ENCODE measurements around the gene SLCO3A1.

Gene SLCO3A1

GRCh38 chr15:91865950-91866349 lies 12.4 kb downstream of the SLCO3A1 start:
- no peak for TF ChIP-seq GATA1 (IDR thresholded peaks at IDR 0.05; ENCODE audit: low read depth, low read length)
- no peak for TF ChIP-seq POLR2A (IDR thresholded peaks at IDR 0.05; ENCODE audit: low read length)
- DNase-seq: no peak

- TF ChIP-seq GATA1 (IDR thresholded peaks at IDR 0.05; ENCODE audit: low read depth, low read length) (no peak), POLR2A (IDR thresholded peaks at IDR 0.05; ENCODE audit: low read length) (no peak)
- DNase-seq: no peak
Measured at GRCh38 chr15:91866371-91866905, 12.9 kb downstream of the SLCO3A1 start.

- TF ChIP-seq POLR2A (IDR thresholded peaks at IDR 0.05; ENCODE audit: low read length): no peak
- no peak for TF ChIP-seq GATA1 (IDR thresholded peaks at IDR 0.05; ENCODE audit: low read depth, low read length)
- DNase-seq: no peak
Measured at GRCh38 chr15:91866971-91867372, 13.5 kb downstream of the SLCO3A1 start.

GRCh38 chr15:91867581-91868026 lies 14.1 kb downstream of the SLCO3A1 start:
- TF ChIP-seq GATA1 (IDR thresholded peaks at IDR 0.05; ENCODE audit: low read depth, low read length) (no peak), POLR2A (IDR thresholded peaks at IDR 0.05; ENCODE audit: low read length) (no peak)
- DNase-seq: no peak

- DNase-seq: no peak
- TF ChIP-seq GATA1 (IDR thresholded peaks at IDR 0.05; ENCODE audit: low read depth, low read length): no peak
- no peak for TF ChIP-seq POLR2A (IDR thresholded peaks at IDR 0.05; ENCODE audit: low read length)
Measured at GRCh38 chr15:91870876-91871537, 17.5 kb downstream of the SLCO3A1 start.

- TF ChIP-seq POLR2A (IDR thresholded peaks at IDR 0.05; ENCODE audit: low read length) (no peak), GATA1 (IDR thresholded peaks at IDR 0.05; ENCODE audit: low read depth, low read length) (no peak)
- no peak for DNase-seq
Measured at GRCh38 chr15:91871837-91872236, 18.3 kb downstream of the SLCO3A1 start.

GRCh38 chr15:91872356-91873137 lies 19.0 kb downstream of the SLCO3A1 start:
- TF ChIP-seq GATA1 (IDR thresholded peaks at IDR 0.05; ENCODE audit: low read depth, low read length): no peak
- TF ChIP-seq POLR2A (IDR thresholded peaks at IDR 0.05; ENCODE audit: low read length): no peak
- DNase-seq: no peak

- TF ChIP-seq POLR2A (IDR thresholded peaks at IDR 0.05; ENCODE audit: low read length): no peak
- TF ChIP-seq GATA1 (IDR thresholded peaks at IDR 0.05; ENCODE audit: low read depth, low read length): no peak
- no peak for DNase-seq
Measured at GRCh38 chr15:91873138-91873536, 19.6 kb downstream of the SLCO3A1 start.

GRCh38 chr15:91874171-91874570 lies 20.7 kb downstream of the SLCO3A1 start:
- TF ChIP-seq POLR2A (IDR thresholded peaks at IDR 0.05; ENCODE audit: low read length) (no peak), GATA1 (IDR thresholded peaks at IDR 0.05; ENCODE audit: low read depth, low read length) (no peak)
- DNase-seq: no peak

- no peak for DNase-seq
- TF ChIP-seq GATA1 (IDR thresholded peaks at IDR 0.05; ENCODE audit: low read depth, low read length) (no peak), POLR2A (IDR thresholded peaks at IDR 0.05; ENCODE audit: low read length) (no peak)
Measured at GRCh38 chr15:91874992-91875660, 21.6 kb downstream of the SLCO3A1 start.

- no peak for DNase-seq
- TF ChIP-seq POLR2A (IDR thresholded peaks at IDR 0.05; ENCODE audit: low read length) (no peak), GATA1 (IDR thresholded peaks at IDR 0.05; ENCODE audit: low read depth, low read length) (no peak)
Measured at GRCh38 chr15:91876187-91876586, 22.7 kb downstream of the SLCO3A1 start.

- no peak for TF ChIP-seq POLR2A (IDR thresholded peaks at IDR 0.05; ENCODE audit: low read length)
- no peak for TF ChIP-seq GATA1 (IDR thresholded peaks at IDR 0.05; ENCODE audit: low read depth, low read length)
- no peak for DNase-seq
Measured at GRCh38 chr15:91878319-91878870, 24.9 kb downstream of the SLCO3A1 start.

- TF ChIP-seq POLR2A (IDR thresholded peaks at IDR 0.05; ENCODE audit: low read length): no peak
- TF ChIP-seq GATA1 (IDR thresholded peaks at IDR 0.05; ENCODE audit: low read depth, low read length): no peak
- DNase-seq: no peak
Measured at GRCh38 chr15:91879158-91879557, 25.6 kb downstream of the SLCO3A1 start.

- DNase-seq: no peak
- TF ChIP-seq GATA1 (IDR thresholded peaks at IDR 0.05; ENCODE audit: low read depth, low read length) (no peak), POLR2A (IDR thresholded peaks at IDR 0.05; ENCODE audit: low read length) (no peak)
Measured at GRCh38 chr15:91880373-91880772, 26.9 kb downstream of the SLCO3A1 start.

Measured in erythroblast (primary cell).